Vagina (tissue), 2 donors: ENCODE data around the gene CKAP4.

ENCODE experiments used
- CTCF ChIP-seq, 3 experiments: fragments of 450-650 bp in 2 of 3; fragments of 200-600 bp in 1 of 3; sonication (generic) in 1 of 3; IDR thresholded peaks; one replicate each; pipeline ENCODE4 v1.5.1; 2017 to 2019; ENCODE audit warnings: antibody characterized with exemption in 3 of 3, mild to moderate bottlenecking in 2 of 3, moderate library complexity in 2 of 3
- POLR2A ChIP-seq, 2 donors: fragments of 450-650 bp; IDR thresholded peaks; one replicate each; pipeline ENCODE4 v1.6.1; 2017; ENCODE audit warnings: antibody characterized with exemption in 2 of 2, mild to moderate bottlenecking in 2 of 2, moderate library complexity in 2 of 2
- POLR2AphosphoS5 ChIP-seq, 2 donors: sonication (generic); formaldehyde crosslinking; IDR thresholded peaks; one replicate each; pipeline ENCODE4 v1.9.0; 2017; ENCODE audit warnings: antibody characterized with exemption in 2 of 2, mild to moderate bottlenecking in 2 of 2, low read depth in 1 of 2; ENCODE audit not compliant: insufficient read depth in 1 of 2

GRCh38 chr12:106189341-106189740, 58.5 kb downstream of the CKAP4 start:
- TF ChIP-seq CTCF (IDR thresholded peaks at IDR 0.05): no peak
- TF ChIP-seq POLR2A (IDR thresholded peaks at IDR 0.05): no peak
- no peak for TF ChIP-seq POLR2AphosphoS5 (IDR thresholded peaks at IDR 0.05; ENCODE audit: insufficient read depth in 1 of 2, low read depth in 1 of 2)
